Cortex of kidney (tissue), 1 donor: ENCODE data around the gene ALS2.
"Not testable (repeated sequence)": the region's sequence is repeated elsewhere in the genome, so short reads cannot be mapped to it uniquely, and the experiment has no call there.

Source experiments
- DNase-seq: peaks from one replicate; lab custom pipeline; 2025; lab: John Stamatoyannopoulos, UW

The ALS2 gene

GRCh38 chr2:201674794-201675193, 105.9 kb downstream of the ALS2 start:
- no peak for DNase-seq

GRCh38 chr2:201674298-201674697, 106.4 kb downstream of the ALS2 start:
- DNase-seq: no peak

GRCh38 chr2:201673546-201673945, 107.2 kb downstream of the ALS2 start:
- DNase-seq: no peak

- not testable (repeated sequence) for DNase-seq
Observed at GRCh38 chr2:201671205-201671604, 109.5 kb downstream of the ALS2 start.

GRCh38 chr2:201669865-201670264, 110.9 kb downstream of the ALS2 start:
- DNase-seq: no peak

- no peak for DNase-seq
Observed at GRCh38 chr2:201668402-201668910, 112.3 kb downstream of the ALS2 start.

GRCh38 chr2:201664334-201664733, 116.4 kb downstream of the ALS2 start:
- DNase-seq: no peak

GRCh38 chr2:201661366-201661765, 119.4 kb downstream of the ALS2 start:
- no peak for DNase-seq

GRCh38 chr2:201660293-201660895, 120.3 kb downstream of the ALS2 start:
- no peak for DNase-seq

- DNase-seq: no peak
Observed at GRCh38 chr2:201656740-201657139, 124.0 kb downstream of the ALS2 start.

- no peak for DNase-seq
Observed at GRCh38 chr2:201656102-201656501, 124.6 kb downstream of the ALS2 start.

- no peak for DNase-seq
Observed at GRCh38 chr2:201654616-201655384, 125.9 kb downstream of the ALS2 start.

- DNase-seq: no peak
Observed at GRCh38 chr2:201653221-201653620, 127.5 kb downstream of the ALS2 start.
